ENCODE results near the gene MRTO4. TPM values are rescaled to one million over a fixed set of nuclear protein-coding genes. Genes with fewer than 3 reads are reported as not detected.
"Not testable (repeated sequence)": the region's sequence is repeated elsewhere in the genome, so short reads cannot be mapped to it uniquely, and the experiment has no call there.

MRTO4 gene
- total RNA-seq, 1 experiment from 2014 or later: 15.4 TPM

GRCh38 chr1:19269427-19270342, 18.1 kb downstream of the MRTO4 start:
- H3K9me3 ChIP-seq (ENCODE audit: low read length); H3K79me2 ChIP-seq (ENCODE audit: low read length); H4K20me1 ChIP-seq (ENCODE audit: insufficient read depth, low read depth, low read length); H3K4me1 ChIP-seq (ENCODE audit: low read length); DNase-seq; H3K4me2 ChIP-seq (ENCODE audit: low read depth, low read length, poor library complexity, severe bottlenecking); H3K36me3 ChIP-seq (ENCODE audit: insufficient read depth, low read length); H3K27ac ChIP-seq (ENCODE audit: low read length); H3K9ac ChIP-seq (ENCODE audit: low read length); H2AFZ ChIP-seq (ENCODE audit: low read length); H3K27me3 ChIP-seq (ENCODE audit: low read length); H3K4me3 ChIP-seq (ENCODE audit: low read length); H3K9me2 ChIP-seq (replicated peaks; ENCODE audit: insufficient read depth, low read length): not testable (repeated sequence)

GRCh38 chr1:19270343-19270730, 18.7 kb downstream of the MRTO4 start:
- not testable (repeated sequence) for H3K9me2 ChIP-seq (replicated peaks; ENCODE audit: insufficient read depth, low read length); H3K27me3 ChIP-seq (ENCODE audit: low read length); H3K9ac ChIP-seq (ENCODE audit: low read length); H3K4me3 ChIP-seq (ENCODE audit: low read length); H2AFZ ChIP-seq (ENCODE audit: low read length); H3K27ac ChIP-seq (ENCODE audit: low read length); H4K20me1 ChIP-seq (ENCODE audit: insufficient read depth, low read depth, low read length); H3K4me1 ChIP-seq (ENCODE audit: low read length); H3K79me2 ChIP-seq (ENCODE audit: low read length); DNase-seq; H3K4me2 ChIP-seq (ENCODE audit: low read depth, low read length, poor library complexity, severe bottlenecking); H3K9me3 ChIP-seq (ENCODE audit: low read length); H3K36me3 ChIP-seq (ENCODE audit: insufficient read depth, low read length)

GRCh38 chr1:19272064-19272463, 20.5 kb downstream of the MRTO4 start:
- Histone ChIP-seq H2AFZ (ENCODE audit: low read length) (no peak overlapping the region), H3K4me3 (ENCODE audit: low read length) (no peak overlapping the region), H3K4me1 (ENCODE audit: low read length) (no peaks in the 10 kb centered on the region), H3K27ac (ENCODE audit: low read length) (no peak overlapping the region), H3K36me3 (ENCODE audit: insufficient read depth, low read length) (no peaks in the 10 kb centered on the region), H3K9me2 (replicated peaks; ENCODE audit: insufficient read depth, low read length) (no peaks in the 10 kb centered on the region), H3K27me3 (ENCODE audit: low read length) (no peaks in the 10 kb centered on the region), H3K9me3 (ENCODE audit: low read length) (no peaks in the 10 kb centered on the region), H3K4me2 (ENCODE audit: low read depth, low read length, poor library complexity, severe bottlenecking) (no peak overlapping the region), H4K20me1 (ENCODE audit: insufficient read depth, low read depth, low read length) (no peaks in the 10 kb centered on the region), H3K9ac (ENCODE audit: low read length) (no peak overlapping the region), H3K79me2 (ENCODE audit: low read length) (no peaks in the 10 kb centered on the region)
- no peak for DNase-seq

DNA sequence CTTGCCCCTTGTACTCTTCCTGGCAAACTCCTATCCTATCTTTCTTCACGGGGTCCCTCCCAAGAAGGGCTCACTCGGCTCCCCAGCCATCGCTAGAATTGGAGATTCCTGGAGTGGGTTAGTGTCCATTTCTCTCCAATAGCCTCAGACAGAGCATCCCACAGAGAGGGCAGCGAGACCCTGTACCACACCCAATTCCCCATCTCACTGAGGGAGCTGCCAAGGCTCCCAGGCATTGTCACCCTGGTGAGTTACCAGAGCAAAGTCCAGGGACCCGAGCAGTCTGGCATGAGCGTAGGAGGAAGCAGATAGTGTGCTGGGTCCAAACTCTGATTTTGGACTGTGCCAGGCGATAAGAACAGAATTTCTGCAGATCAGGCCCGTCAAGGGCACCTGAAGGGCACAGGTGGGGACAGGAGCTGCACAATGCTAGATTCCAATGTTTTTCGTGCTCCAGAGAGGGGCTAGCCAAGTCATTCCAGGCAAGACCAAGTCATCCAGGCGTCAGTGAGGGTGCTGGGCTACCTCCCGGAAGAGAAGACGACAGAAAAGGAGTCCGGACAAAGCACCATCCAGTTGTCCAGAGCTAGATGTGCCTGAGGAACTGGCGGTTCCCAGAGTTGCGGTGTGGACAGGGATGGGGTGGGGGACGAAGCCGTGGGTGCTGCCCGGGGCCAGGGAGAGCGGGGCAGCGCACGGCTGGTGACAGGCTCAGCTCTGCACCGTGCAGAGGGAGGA, 21.7 kb downstream of the MRTO4 start:
- Histone ChIP-seq H3K36me3 (ENCODE audit: insufficient read depth, low read length) (no peaks in the 10 kb centered on the region), H3K9me3 (ENCODE audit: low read length) (no peaks in the 10 kb centered on the region), H3K9me2 (replicated peaks; ENCODE audit: insufficient read depth, low read length) (no peaks in the 10 kb centered on the region), H3K4me1 (ENCODE audit: low read length) (no peaks in the 10 kb centered on the region), H3K27ac (ENCODE audit: low read length) (no peak overlapping the region), H4K20me1 (ENCODE audit: insufficient read depth, low read depth, low read length) (no peaks in the 10 kb centered on the region), H3K9ac (ENCODE audit: low read length) (no peak overlapping the region), H3K27me3 (ENCODE audit: low read length) (no peaks in the 10 kb centered on the region), H2AFZ (ENCODE audit: low read length) (no peak overlapping the region), H3K79me2 (ENCODE audit: low read length) (no peaks in the 10 kb centered on the region), H3K4me2 (ENCODE audit: low read depth, low read length, poor library complexity, severe bottlenecking) (no peak overlapping the region), H3K4me3 (ENCODE audit: low read length) (no peak overlapping the region)
- no peak for DNase-seq

GRCh38 chr1:19273844-19274531, 22.4 kb downstream of the MRTO4 start:
- H3K4me3 ChIP-seq (ENCODE audit: low read length); H4K20me1 ChIP-seq (ENCODE audit: insufficient read depth, low read depth, low read length); DNase-seq; H3K27me3 ChIP-seq (ENCODE audit: low read length); H3K4me1 ChIP-seq (ENCODE audit: low read length); H3K9me2 ChIP-seq (replicated peaks; ENCODE audit: insufficient read depth, low read length); H3K27ac ChIP-seq (ENCODE audit: low read length); H3K4me2 ChIP-seq (ENCODE audit: low read depth, low read length, poor library complexity, severe bottlenecking); H3K9me3 ChIP-seq (ENCODE audit: low read length); H3K79me2 ChIP-seq (ENCODE audit: low read length); H2AFZ ChIP-seq (ENCODE audit: low read length); H3K9ac ChIP-seq (ENCODE audit: low read length); H3K36me3 ChIP-seq (ENCODE audit: insufficient read depth, low read length): not testable (repeated sequence)

- no peaks in the 10 kb centered on the region for H3K27me3 ChIP-seq (ENCODE audit: low read length)
Observed at GRCh38 chr1:19274636-19275035, 23.0 kb downstream of the MRTO4 start.

GRCh38 chr1:19283891-19284290, 32.3 kb downstream of the MRTO4 start:
- Histone ChIP-seq H2AFZ (ENCODE audit: low read length) (no peak overlapping the region), H3K27me3 (ENCODE audit: low read length) (no peaks in the 10 kb centered on the region), H3K79me2 (ENCODE audit: low read length) (no peaks in the 10 kb centered on the region), H3K27ac (ENCODE audit: low read length) (no peak overlapping the region), H3K36me3 (ENCODE audit: insufficient read depth, low read length) (0 out of 2 replicates have a peak, but pooled peaks cover 4% of the 10 kb centered on the region), H3K9me3 (ENCODE audit: low read length) (no peaks in the 10 kb centered on the region), H3K9ac (ENCODE audit: low read length) (no peak overlapping the region), H4K20me1 (ENCODE audit: insufficient read depth, low read depth, low read length) (no peaks in the 10 kb centered on the region), H3K4me2 (ENCODE audit: low read depth, low read length, poor library complexity, severe bottlenecking) (no peak overlapping the region), H3K9me2 (replicated peaks; ENCODE audit: insufficient read depth, low read length) (no peaks in the 10 kb centered on the region), H3K4me3 (ENCODE audit: low read length) (no peak overlapping the region), H3K4me1 (ENCODE audit: low read length) (no peaks in the 10 kb centered on the region)
- DNase-seq: no peak

More at GRCh38 chr1:19274636-19275035, 23.0 kb downstream of the MRTO4 start:
- no peaks in the 10 kb centered on the region for H3K36me3 ChIP-seq (ENCODE audit: insufficient read depth, low read length)
- no peaks in the 10 kb centered on the region for H3K4me1 ChIP-seq (ENCODE audit: low read length)
- no peaks in the 10 kb centered on the region for H4K20me1 ChIP-seq (ENCODE audit: insufficient read depth, low read depth, low read length)
- no peak overlapping the region for H3K4me3 ChIP-seq (ENCODE audit: low read length)
- no peak overlapping the region for H2AFZ ChIP-seq (ENCODE audit: low read length)
- H3K9ac ChIP-seq (ENCODE audit: low read length): no peak overlapping the region
- H3K27ac ChIP-seq (ENCODE audit: low read length): no peak overlapping the region
- no peaks in the 10 kb centered on the region for H3K79me2 ChIP-seq (ENCODE audit: low read length)
- no peaks in the 10 kb centered on the region for H3K9me2 ChIP-seq (replicated peaks; ENCODE audit: insufficient read depth, low read length)
- no peaks in the 10 kb centered on the region for H3K9me3 ChIP-seq (ENCODE audit: low read length)
- no peak overlapping the region for H3K4me2 ChIP-seq (ENCODE audit: low read depth, low read length, poor library complexity, severe bottlenecking)
- no peak for DNase-seq

GRCh38 chr1:19284881-19285280, 33.3 kb downstream of the MRTO4 start:
- H3K4me3 ChIP-seq (ENCODE audit: low read length): no peak overlapping the region
- no peaks in the 10 kb centered on the region for H3K27me3 ChIP-seq (ENCODE audit: low read length)
- no peaks in the 10 kb centered on the region for H3K9me2 ChIP-seq (replicated peaks; ENCODE audit: insufficient read depth, low read length)
- DNase-seq: no peak
- H3K4me2 ChIP-seq (ENCODE audit: low read depth, low read length, poor library complexity, severe bottlenecking): no peak overlapping the region
- no peak overlapping the region for H2AFZ ChIP-seq (ENCODE audit: low read length)
- H4K20me1 ChIP-seq (ENCODE audit: insufficient read depth, low read depth, low read length): no peaks in the 10 kb centered on the region
- no peaks in the 10 kb centered on the region for H3K9me3 ChIP-seq (ENCODE audit: low read length)
- 0 out of 2 replicates have a peak, but pooled peaks cover 4% of the 10 kb centered on the region for H3K36me3 ChIP-seq (ENCODE audit: insufficient read depth, low read length)
- no peaks in the 10 kb centered on the region for H3K4me1 ChIP-seq (ENCODE audit: low read length)
- H3K27ac ChIP-seq (ENCODE audit: low read length): no peak overlapping the region
- no peaks in the 10 kb centered on the region for H3K79me2 ChIP-seq (ENCODE audit: low read length)
- H3K9ac ChIP-seq (ENCODE audit: low read length): no peak overlapping the region

Measured in Karpas-422 (cell line).